Measurements from ENCODE around the gene DST.

GRCh38 chr6:56486681-56487080, 156.0 kb downstream of the DST start:
- TF ChIP-seq CTCF (conservative IDR thresholded peaks at IDR 0.05; ENCODE audit: low read length) = no peak
- TF ChIP-seq EZH2phosphoT487 (IDR thresholded peaks at IDR 0.05; ENCODE audit: borderline replicate concordance) = no peak

Data from Loucy (cell line).